Uterus (tissue), 2 donors: ENCODE results near the gene GZMM.

Experiments
- POLR2A ChIP-seq, 2 donors: fragments of 450-650 bp; IDR thresholded peaks; one replicate each; pipeline ENCODE4 v1.6.1; 2016; ENCODE audit warnings: antibody characterized with exemption in 2 of 2, mild to moderate bottlenecking in 1 of 2, moderate library complexity in 1 of 2
- TF ChIP-seq, protein P1 (sequence below), 4 experiments: fragments of 200-600 bp in 2 of 4; fragments of 450-650 bp in 2 of 4; sonication (generic) in 2 of 4; IDR thresholded peaks; one replicate each; pipeline ENCODE4 v1.5.1; 2016 to 2019; ENCODE audit warnings: antibody characterized with exemption in 4 of 4, mild to moderate bottlenecking in 2 of 4, moderate library complexity in 1 of 4

DNA sequence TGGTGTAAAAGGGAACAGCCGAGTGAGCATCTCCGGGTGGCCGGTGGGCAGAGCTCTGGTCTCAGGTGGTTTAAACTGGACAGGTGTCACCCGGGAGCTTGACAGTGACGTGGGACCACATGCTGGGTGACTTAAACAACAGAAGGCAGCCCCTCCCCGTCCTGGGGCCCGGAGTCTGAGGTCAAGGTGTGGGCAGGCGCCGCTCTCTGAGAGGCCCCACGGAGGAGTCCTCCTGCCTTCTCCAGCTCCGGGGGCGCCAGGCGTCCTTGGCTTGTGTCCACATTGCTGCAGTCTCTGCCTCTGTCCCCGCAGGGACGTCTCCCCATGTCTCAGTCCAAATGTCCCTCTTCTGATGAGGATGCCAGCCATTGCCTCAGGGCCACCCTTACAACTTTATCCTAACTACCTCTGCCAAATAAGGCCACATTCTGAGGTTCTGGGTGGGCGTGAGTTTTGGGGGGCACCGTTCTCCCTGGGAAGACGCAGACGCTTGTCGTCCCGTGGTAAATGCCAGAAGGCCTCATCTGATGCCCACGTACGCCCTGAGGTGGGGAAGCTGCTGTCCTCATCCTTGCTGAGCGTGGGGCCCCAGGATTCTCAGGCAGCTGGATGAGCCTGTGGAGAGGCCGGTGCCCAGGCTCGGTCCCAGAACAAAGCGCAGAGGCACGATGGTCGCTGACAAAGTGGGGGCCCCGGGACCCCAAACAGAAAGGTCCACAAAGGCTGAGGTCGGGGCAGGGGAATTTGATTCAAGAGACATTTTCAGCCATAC is 12.9 kb downstream of the GZMM start:
- TF ChIP-seq, protein P1, sequence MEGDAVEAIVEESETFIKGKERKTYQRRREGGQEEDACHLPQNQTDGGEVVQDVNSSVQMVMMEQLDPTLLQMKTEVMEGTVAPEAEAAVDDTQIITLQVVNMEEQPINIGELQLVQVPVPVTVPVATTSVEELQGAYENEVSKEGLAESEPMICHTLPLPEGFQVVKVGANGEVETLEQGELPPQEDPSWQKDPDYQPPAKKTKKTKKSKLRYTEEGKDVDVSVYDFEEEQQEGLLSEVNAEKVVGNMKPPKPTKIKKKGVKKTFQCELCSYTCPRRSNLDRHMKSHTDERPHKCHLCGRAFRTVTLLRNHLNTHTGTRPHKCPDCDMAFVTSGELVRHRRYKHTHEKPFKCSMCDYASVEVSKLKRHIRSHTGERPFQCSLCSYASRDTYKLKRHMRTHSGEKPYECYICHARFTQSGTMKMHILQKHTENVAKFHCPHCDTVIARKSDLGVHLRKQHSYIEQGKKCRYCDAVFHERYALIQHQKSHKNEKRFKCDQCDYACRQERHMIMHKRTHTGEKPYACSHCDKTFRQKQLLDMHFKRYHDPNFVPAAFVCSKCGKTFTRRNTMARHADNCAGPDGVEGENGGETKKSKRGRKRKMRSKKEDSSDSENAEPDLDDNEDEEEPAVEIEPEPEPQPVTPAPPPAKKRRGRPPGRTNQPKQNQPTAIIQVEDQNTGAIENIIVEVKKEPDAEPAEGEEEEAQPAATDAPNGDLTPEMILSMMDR (IDR thresholded peaks at IDR 0.05), result no peak
- TF ChIP-seq POLR2A (IDR thresholded peaks at IDR 0.05), result no peak
